ENCODE measurements around the gene COL5A2.

DNA sequence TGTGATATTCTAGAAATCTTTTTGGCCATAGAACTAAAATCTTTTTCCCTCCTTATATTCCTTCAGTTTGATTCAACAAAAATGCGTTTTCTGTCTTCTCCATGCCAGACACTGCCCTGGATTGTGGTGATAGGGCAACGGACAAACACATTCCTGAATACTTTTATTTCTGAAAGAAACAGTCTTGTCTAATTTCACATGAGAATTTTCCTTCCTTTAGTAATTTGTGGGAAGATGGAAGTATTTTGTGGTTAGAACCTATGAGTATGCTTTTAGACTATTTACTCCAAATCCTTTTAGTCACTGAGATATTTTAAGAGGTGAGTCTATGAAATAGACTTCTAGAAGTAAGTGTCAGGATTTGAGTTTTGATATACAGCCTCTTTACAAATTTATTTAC, 49.6 kb downstream of the COL5A2 start:
- no peak for TF ChIP-seq EZH2phosphoT487 (IDR thresholded peaks at IDR 0.05; ENCODE audit: borderline replicate concordance)
- TF ChIP-seq, protein P1, sequence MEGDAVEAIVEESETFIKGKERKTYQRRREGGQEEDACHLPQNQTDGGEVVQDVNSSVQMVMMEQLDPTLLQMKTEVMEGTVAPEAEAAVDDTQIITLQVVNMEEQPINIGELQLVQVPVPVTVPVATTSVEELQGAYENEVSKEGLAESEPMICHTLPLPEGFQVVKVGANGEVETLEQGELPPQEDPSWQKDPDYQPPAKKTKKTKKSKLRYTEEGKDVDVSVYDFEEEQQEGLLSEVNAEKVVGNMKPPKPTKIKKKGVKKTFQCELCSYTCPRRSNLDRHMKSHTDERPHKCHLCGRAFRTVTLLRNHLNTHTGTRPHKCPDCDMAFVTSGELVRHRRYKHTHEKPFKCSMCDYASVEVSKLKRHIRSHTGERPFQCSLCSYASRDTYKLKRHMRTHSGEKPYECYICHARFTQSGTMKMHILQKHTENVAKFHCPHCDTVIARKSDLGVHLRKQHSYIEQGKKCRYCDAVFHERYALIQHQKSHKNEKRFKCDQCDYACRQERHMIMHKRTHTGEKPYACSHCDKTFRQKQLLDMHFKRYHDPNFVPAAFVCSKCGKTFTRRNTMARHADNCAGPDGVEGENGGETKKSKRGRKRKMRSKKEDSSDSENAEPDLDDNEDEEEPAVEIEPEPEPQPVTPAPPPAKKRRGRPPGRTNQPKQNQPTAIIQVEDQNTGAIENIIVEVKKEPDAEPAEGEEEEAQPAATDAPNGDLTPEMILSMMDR (conservative IDR thresholded peaks at IDR 0.05; ENCODE audit: low read length), result no peak
